A549 treated with CORT108297 at 1 μM for 4 hours (cell line): ENCODE data around the gene INIP. TPM values are rescaled to one million over a fixed set of nuclear protein-coding genes. Genes with fewer than 3 reads are reported as not detected.

Source experiments
- total RNA-seq: library from RNA; stranded (reverse); fragments of 200-300 nt; extraction: Qiagen RNA extraction; gene quantifications from 5 replicates; pipeline ENCODE4 v1.2.3, GENCODE V29; 2022

Gene INIP, protein sequence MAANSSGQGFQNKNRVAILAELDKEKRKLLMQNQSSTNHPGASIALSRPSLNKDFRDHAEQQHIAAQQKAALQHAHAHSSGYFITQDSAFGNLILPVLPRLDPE
- 13.6 to 20.7 TPM (median 17.5 TPM) in 5 replicates for total RNA-seq

GRCh38 chr9:112717661-112718331 lies at the start of gene INIP:
Gene INIP (minus strand): TSS chr9:112718117. CDS start chr9:112716485, 1,632 bp downstream.

DNA sequence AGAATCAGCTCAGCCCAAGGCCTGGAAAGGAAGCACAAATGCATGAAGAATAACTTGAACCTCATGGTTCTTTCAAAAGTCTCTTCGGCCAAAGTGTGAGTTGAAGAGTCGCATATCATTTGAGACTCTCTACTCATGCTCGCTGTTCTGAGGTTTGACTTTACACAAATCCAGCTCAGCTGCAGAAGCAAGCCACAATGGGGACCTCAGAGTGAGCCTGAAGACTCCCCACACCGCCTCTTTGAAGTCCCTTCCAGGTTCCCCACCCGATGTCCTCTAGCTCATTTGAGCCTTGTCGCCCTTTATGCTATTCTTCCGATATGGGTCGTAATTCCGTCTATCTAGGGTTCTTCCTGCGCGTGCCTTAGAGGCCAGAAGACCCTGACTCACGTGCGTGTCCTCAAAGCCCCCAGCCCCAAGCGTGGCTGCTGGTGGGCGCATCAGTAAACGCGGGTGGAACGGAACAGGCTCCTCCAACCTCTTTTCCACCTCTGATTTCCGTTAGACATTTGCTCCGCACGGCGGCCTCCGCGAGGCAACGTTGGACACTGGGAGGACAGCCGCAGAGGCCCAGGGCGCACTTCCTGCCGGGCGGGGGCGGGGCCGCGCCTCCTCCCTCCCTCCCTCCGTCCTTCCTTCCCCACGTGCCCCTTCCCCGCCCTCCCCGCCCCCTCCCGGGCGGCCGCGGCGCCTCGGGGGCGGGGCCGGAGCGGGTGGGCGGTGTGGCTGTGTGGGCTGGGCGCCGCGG lies 32.3 kb upstream of the INIP start, which contains the start of gene SNX30:
Gene SNX30 (plus strand): TSS at position 745 of the 748 bp plus-strand sequence. CDS start 242 bp downstream, outside the sequence.

Other genes with a start within 250 kb of the INIP start
- 1.6 to 3.1 TPM (median 2.5 TPM) in 5 replicates for gene KIAA1958, start 231.3 kb downstream of the INIP start, total RNA-seq
- 3.9 to 5.2 TPM (median 4.6 TPM) in 5 replicates for gene SNX30, start 32.6 kb upstream of the INIP start, total RNA-seq
- 0.02 TPM in 1 of 5 replicates, not detected in the others for gene SLC46A2, start 172.8 kb upstream of the INIP start, total RNA-seq